Measurements from ENCODE around the gene TMEM50B.
A peak's percentile ranks its signal among the peaks of the same experiment; 100 is the strongest.

TMEM50B gene

GRCh38 chr21:33434770-33435360, 44.9 kb downstream of the TMEM50B start:
- no peak for ATAC-seq (replicated peaks; ENCODE audit: extremely low read depth, poor library complexity, severe bottlenecking)
- peaks cover 36% of the 10 kb centered on the region for H3K36me3 Mint-ChIP-seq (ENCODE audit: insufficient read depth)
- no peaks in the 10 kb centered on the region for H3K27me3 Mint-ChIP-seq
- H3K4me3 Mint-ChIP-seq, result no peak overlapping the region
- no peaks in the 10 kb centered on the region for H3K4me1 Mint-ChIP-seq
- no peaks in the 10 kb centered on the region for H3K9me3 Mint-ChIP-seq
- no peak for DNase-seq (ENCODE audit: low spot score in 2 of 2)
- peak overlapping the region; percentile 12 for H3K27ac Mint-ChIP-seq (ENCODE audit: low read depth)

GRCh38 chr21:33433425-33434114, 46.2 kb downstream of the TMEM50B start:
- no peaks in the 10 kb centered on the region for H3K4me1 Mint-ChIP-seq
- H3K27ac Mint-ChIP-seq (ENCODE audit: low read depth), result peak overlapping the region; percentile 19
- H3K4me3 Mint-ChIP-seq, result no peak overlapping the region
- DNase-seq (ENCODE audit: low spot score in 2 of 2) (no peak), ATAC-seq (replicated peaks; ENCODE audit: extremely low read depth, poor library complexity, severe bottlenecking) (no peak)
- H3K36me3 Mint-ChIP-seq (ENCODE audit: insufficient read depth), result peaks cover 41% of the 10 kb centered on the region
- no peaks in the 10 kb centered on the region for H3K9me3 Mint-ChIP-seq
- H3K27me3 Mint-ChIP-seq, result no peaks in the 10 kb centered on the region

- DNase-seq (ENCODE audit: low spot score in 2 of 2), result no peak
- ATAC-seq (replicated peaks; ENCODE audit: extremely low read depth, poor library complexity, severe bottlenecking), result no peak
- Mint-ChIP-seq H3K9me3 (no peaks in the 10 kb centered on the region), H3K4me1 (no peaks in the 10 kb centered on the region), H3K27ac (ENCODE audit: low read depth) (no peak overlapping the region), H3K36me3 (ENCODE audit: insufficient read depth) (peaks cover 41% of the 10 kb centered on the region), H3K27me3 (no peaks in the 10 kb centered on the region), H3K4me3 (no peak overlapping the region)
Measured at GRCh38 chr21:33433001-33433400, 46.8 kb downstream of the TMEM50B start.

- Mint-ChIP-seq H3K27me3 (no peaks in the 10 kb centered on the region), H3K4me1 (no peaks in the 10 kb centered on the region), H3K36me3 (ENCODE audit: insufficient read depth) (peaks cover 39% of the 10 kb centered on the region), H3K27ac (ENCODE audit: low read depth) (no peak overlapping the region), H3K9me3 (no peaks in the 10 kb centered on the region), H3K4me3 (no peak overlapping the region)
- no peak for ATAC-seq (replicated peaks; ENCODE audit: extremely low read depth, poor library complexity, severe bottlenecking)
- no peak for DNase-seq (ENCODE audit: low spot score in 2 of 2)
Measured at GRCh38 chr21:33432496-33432895, 47.3 kb downstream of the TMEM50B start.

- H3K27ac Mint-ChIP-seq (ENCODE audit: low read depth), result no peak overlapping the region
- no peaks in the 10 kb centered on the region for H3K27me3 Mint-ChIP-seq
- ATAC-seq (replicated peaks; ENCODE audit: extremely low read depth, poor library complexity, severe bottlenecking), result no peak
- H3K36me3 Mint-ChIP-seq (ENCODE audit: insufficient read depth), result peaks cover 39% of the 10 kb centered on the region
- H3K4me3 Mint-ChIP-seq, result no peak overlapping the region
- no peaks in the 10 kb centered on the region for H3K9me3 Mint-ChIP-seq
- no peaks in the 10 kb centered on the region for H3K4me1 Mint-ChIP-seq
- DNase-seq (ENCODE audit: low spot score in 2 of 2), result no peak
Measured at GRCh38 chr21:33430858-33431257, 48.9 kb downstream of the TMEM50B start.

DNA sequence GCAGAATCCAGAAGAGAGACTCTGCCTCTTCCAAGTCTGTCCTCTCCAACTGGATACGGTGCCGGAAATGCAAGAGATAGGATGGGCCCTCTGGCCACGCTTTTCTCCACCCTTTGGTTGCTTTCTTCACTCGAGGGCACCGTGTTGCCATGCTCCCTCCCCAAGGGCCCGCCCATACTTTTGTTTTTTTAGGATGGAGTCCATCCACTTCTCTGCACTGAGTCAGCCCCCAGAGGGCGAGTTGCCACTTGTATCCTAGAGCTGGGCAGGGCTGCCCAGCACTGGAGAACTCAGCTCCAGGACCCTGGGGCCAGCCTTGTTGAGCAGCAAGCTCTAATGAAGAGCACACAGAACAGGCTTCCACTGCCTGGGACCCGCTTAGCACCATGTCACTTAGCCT, 51.1 kb downstream of the TMEM50B start:
- DNase-seq (ENCODE audit: low spot score in 2 of 2), result no peak
- Mint-ChIP-seq H3K27ac (ENCODE audit: low read depth) (no peak overlapping the region), H3K9me3 (no peaks in the 10 kb centered on the region), H3K36me3 (ENCODE audit: insufficient read depth) (peaks cover 31% of the 10 kb centered on the region), H3K4me3 (no peak overlapping the region), H3K4me1 (no peaks in the 10 kb centered on the region), H3K27me3 (peaks cover 7% of the 10 kb centered on the region)
- no peak for ATAC-seq (replicated peaks; ENCODE audit: extremely low read depth, poor library complexity, severe bottlenecking)

DNA sequence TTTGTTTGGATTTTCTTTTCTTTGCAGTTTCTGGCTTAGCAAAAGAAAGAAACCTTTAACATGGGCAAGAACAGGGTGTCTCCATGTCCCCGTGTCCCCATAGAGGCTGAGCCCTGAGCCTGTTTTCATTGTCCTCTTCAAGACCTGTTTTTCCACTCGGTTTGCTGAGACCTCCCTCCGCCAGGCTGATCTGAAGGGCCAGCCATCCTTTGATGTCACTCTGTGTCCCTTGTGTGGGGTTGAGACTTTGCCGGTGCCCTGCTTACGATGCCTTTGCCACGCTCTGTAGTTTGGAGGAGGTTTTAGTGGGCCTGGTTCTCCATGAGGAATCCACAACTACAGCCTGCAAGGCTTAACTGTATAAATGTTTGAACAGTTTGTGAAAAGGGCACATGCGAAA, 52.7 kb downstream of the TMEM50B start:
- no peak overlapping the region for H3K27ac Mint-ChIP-seq (ENCODE audit: low read depth)

GRCh38 chr21:33425825-33426224, 53.9 kb downstream of the TMEM50B start:
- no peaks in the 10 kb centered on the region for H3K9me3 Mint-ChIP-seq
- peaks cover 25% of the 10 kb centered on the region for H3K36me3 Mint-ChIP-seq (ENCODE audit: insufficient read depth)
- H3K27ac Mint-ChIP-seq (ENCODE audit: low read depth), result no peak overlapping the region

More for the DNA sequence above, 52.7 kb downstream of the TMEM50B start:
- no peak for ATAC-seq (replicated peaks; ENCODE audit: extremely low read depth, poor library complexity, severe bottlenecking)
- DNase-seq (ENCODE audit: low spot score in 2 of 2), result no peak
- no peaks in the 10 kb centered on the region for H3K4me1 Mint-ChIP-seq
- no peaks in the 10 kb centered on the region for H3K9me3 Mint-ChIP-seq
- peaks cover 7% of the 10 kb centered on the region for H3K27me3 Mint-ChIP-seq
- peaks cover 29% of the 10 kb centered on the region for H3K36me3 Mint-ChIP-seq (ENCODE audit: insufficient read depth)
- no peak overlapping the region for H3K4me3 Mint-ChIP-seq

DNA sequence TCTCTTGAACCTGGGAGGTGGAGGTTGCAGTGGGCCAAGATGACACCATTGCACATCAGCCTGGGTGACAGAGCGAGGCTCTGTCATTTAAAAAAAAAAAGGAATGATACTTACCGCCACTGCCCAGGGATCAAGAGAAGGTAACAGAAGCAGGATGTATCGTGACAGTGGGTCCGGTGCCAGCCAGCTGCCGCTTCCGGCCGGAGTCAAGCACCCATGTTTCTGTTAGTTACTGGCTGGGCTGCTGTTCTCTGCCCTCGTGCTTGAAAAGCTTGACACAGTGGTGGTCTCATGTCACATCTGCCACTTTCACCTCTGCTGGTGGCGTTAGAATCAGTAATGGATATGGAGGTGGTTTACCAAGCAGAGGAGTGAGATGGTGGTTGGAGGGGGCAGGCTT, 55.6 kb downstream of the TMEM50B start:
- Mint-ChIP-seq H3K36me3 (ENCODE audit: insufficient read depth) (peaks cover 22% of the 10 kb centered on the region), H3K27ac (ENCODE audit: low read depth) (no peak overlapping the region), H3K27me3 (peaks cover 24% of the 10 kb centered on the region), H3K4me1 (no peaks in the 10 kb centered on the region), H3K4me3 (no peak overlapping the region), H3K9me3 (no peaks in the 10 kb centered on the region)
- DNase-seq (ENCODE audit: low spot score in 2 of 2) (no peak), ATAC-seq (replicated peaks; ENCODE audit: extremely low read depth, poor library complexity, severe bottlenecking) (no peak)

More at GRCh38 chr21:33425825-33426224, 53.9 kb downstream of the TMEM50B start:
- Mint-ChIP-seq H3K27me3 (peaks cover 8% of the 10 kb centered on the region), H3K4me3 (no peak overlapping the region), H3K4me1 (no peaks in the 10 kb centered on the region)
- ATAC-seq (replicated peaks; ENCODE audit: extremely low read depth, poor library complexity, severe bottlenecking) (no peak), DNase-seq (ENCODE audit: low spot score in 2 of 2) (no peak)

GRCh38 chr21:33421713-33422393, 57.9 kb downstream of the TMEM50B start:
- ATAC-seq (replicated peaks; ENCODE audit: extremely low read depth, poor library complexity, severe bottlenecking) (no peak), DNase-seq (ENCODE audit: low spot score in 2 of 2) (no peak)
- Mint-ChIP-seq H3K36me3 (ENCODE audit: insufficient read depth) (peaks cover 19% of the 10 kb centered on the region), H3K4me1 (no peaks in the 10 kb centered on the region), H3K27ac (ENCODE audit: low read depth) (no peak overlapping the region), H3K9me3 (no peaks in the 10 kb centered on the region), H3K27me3 (peaks cover 29% of the 10 kb centered on the region), H3K4me3 (no peak overlapping the region)

GRCh38 chr21:33419538-33420123, 60.1 kb downstream of the TMEM50B start:
- Mint-ChIP-seq H3K4me3 (no peak overlapping the region), H3K9me3 (no peaks in the 10 kb centered on the region), H3K27ac (ENCODE audit: low read depth) (no peak overlapping the region), H3K4me1 (no peaks in the 10 kb centered on the region), H3K27me3 (peaks cover 44% of the 10 kb centered on the region), H3K36me3 (ENCODE audit: insufficient read depth) (peaks cover 24% of the 10 kb centered on the region)
- DNase-seq (ENCODE audit: low spot score in 2 of 2) (no peak), ATAC-seq (replicated peaks; ENCODE audit: extremely low read depth, poor library complexity, severe bottlenecking) (no peak)

DNA sequence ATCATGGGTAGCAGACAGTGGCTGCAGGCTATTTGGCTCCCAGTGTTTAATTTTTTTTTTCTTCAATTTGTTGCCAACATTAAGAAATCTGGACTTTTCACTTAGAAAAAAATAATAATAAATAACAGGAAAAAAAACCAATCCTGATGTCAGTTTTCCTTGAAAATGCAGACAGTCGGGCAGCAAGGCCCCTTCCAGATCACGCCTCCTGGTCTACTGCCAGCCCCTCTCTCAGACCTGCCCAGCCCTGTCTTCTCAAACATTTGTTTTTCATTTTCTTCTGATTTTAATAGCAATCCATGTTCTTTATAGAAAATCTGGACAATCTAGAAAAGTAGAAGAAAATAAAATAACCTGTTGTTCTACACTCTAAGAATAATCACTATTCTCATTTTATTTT, 61.1 kb downstream of the TMEM50B start:
- no peak overlapping the region for H3K27ac Mint-ChIP-seq (ENCODE audit: low read depth)
- peaks cover 40% of the 10 kb centered on the region for H3K27me3 Mint-ChIP-seq

More for the DNA sequence above, 61.1 kb downstream of the TMEM50B start:
- Mint-ChIP-seq H3K4me3 (no peak overlapping the region), H3K36me3 (ENCODE audit: insufficient read depth) (peaks cover 24% of the 10 kb centered on the region), H3K4me1 (no peaks in the 10 kb centered on the region), H3K9me3 (no peaks in the 10 kb centered on the region)
- no peak for DNase-seq (ENCODE audit: low spot score in 2 of 2)
- no peak for ATAC-seq (replicated peaks; ENCODE audit: extremely low read depth, poor library complexity, severe bottlenecking)
